HG03460 (cell line): ENCODE data around the gene RBM19.

Experiments used
- ATAC-seq: cut with Tn5 transposase; IDR thresholded peaks from one replicate; pipeline ENCODE4 v1.9.1; 2021; ENCODE audit not compliant: unreplicated experiment

The RBM19 gene

GRCh38 chr12:113889891-113890581 lies 76.1 kb downstream of the RBM19 start:
- no peak for ATAC-seq

- no peak for ATAC-seq
These were observed 77.0 kb downstream of the RBM19 start for GRCh38 chr12:113889076-113889475.

DNA sequence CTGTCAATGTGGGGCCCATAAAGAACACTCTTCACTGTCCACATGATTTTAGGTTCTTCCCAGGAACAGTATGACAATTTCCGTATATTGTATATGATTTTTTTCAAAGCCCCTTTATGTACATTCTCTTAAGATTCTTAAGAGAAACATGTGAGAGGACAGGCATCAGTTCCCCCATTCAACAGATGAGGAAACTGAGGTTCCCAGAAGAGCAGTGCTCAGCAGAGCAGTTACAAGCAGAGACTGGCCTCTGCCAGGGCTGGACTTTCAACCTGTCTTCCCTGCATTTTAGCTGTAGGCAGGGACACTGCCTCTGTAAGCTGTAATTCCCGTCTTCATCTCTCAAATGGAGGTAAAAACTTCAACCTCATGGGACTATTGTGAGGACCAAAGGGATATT lies 77.7 kb downstream of the RBM19 start:
- ATAC-seq = no peak

DNA sequence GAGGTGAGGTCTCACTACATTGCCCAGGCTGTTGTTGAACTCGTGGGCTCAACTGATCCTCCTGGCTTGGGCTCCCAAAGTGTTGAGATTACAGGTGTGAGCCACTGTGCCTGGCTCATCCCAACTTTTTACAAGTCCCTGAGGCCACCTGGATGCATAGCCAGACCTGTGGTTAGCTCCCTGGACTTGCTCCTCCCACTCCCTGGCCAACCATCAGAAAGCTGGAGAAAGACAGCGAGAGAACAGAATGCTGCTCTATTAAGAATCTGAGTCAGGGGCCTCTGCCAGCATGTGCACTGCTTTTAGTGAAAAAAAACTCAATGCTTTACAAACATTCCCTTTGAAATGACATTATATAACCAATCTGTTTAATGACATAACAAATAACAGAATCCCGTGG lies 78.2 kb downstream of the RBM19 start:
- ATAC-seq = no peak

- no peak for ATAC-seq
These were observed 79.4 kb downstream of the RBM19 start for GRCh38 chr12:113886721-113887120.

DNA sequence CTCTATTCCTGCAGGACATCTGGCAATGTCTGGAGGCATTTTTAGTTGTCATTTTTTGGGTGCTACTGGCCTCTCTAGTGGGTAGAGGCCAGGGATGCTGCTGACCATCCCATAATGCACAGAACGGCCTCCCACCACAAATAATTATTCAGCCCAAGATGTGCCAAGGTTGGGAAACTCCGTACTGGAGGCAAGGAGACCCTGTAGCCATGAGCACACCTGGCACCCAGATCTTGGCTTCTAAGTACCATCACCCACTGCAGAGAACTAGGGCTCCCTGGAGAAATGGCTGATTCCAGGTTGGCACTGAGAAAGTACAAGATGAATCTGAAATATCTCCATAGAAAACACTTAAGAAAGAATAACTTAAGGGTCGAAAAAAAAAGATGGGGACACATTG lies 81.7 kb downstream of the RBM19 start:
- no peak for ATAC-seq

GRCh38 chr12:113882690-113883089 lies 83.4 kb downstream of the RBM19 start:
- ATAC-seq = no peak

- no peak for ATAC-seq
These were observed 84.8 kb downstream of the RBM19 start for GRCh38 chr12:113880988-113881962.

GRCh38 chr12:113880326-113880725 lies 85.8 kb downstream of the RBM19 start:
- no peak for ATAC-seq

DNA sequence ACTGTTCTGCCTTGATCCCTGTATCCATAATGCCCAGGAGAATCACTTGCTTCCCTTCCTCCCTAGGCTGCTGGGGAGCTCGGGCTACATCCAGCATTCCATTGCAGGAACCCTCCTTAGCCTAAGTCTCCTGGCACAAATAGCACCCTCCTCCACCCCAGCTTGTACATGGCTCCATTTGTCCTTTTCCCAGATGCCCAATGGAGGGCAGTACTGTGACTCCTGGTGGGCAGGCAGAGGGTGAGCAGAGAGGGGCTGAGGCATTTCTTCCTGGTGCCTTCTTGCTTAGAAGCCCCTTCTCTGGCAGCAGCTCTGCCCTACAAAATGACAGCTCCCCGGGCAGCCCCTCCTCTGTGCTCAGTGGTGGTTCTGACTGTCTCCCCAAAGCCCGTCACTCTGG lies 86.5 kb downstream of the RBM19 start:
- no peak for ATAC-seq

- ATAC-seq = no peak
These were observed 88.5 kb downstream of the RBM19 start for GRCh38 chr12:113877607-113878006.

GRCh38 chr12:113876160-113876559 lies 90.0 kb downstream of the RBM19 start:
- ATAC-seq = no peak

GRCh38 chr12:113875691-113876090 lies 90.4 kb downstream of the RBM19 start:
- no peak for ATAC-seq

- no peak for ATAC-seq
These were observed 91.0 kb downstream of the RBM19 start for GRCh38 chr12:113874999-113875561.

- no peak for ATAC-seq
These were observed 91.8 kb downstream of the RBM19 start for GRCh38 chr12:113874326-113874725.

DNA sequence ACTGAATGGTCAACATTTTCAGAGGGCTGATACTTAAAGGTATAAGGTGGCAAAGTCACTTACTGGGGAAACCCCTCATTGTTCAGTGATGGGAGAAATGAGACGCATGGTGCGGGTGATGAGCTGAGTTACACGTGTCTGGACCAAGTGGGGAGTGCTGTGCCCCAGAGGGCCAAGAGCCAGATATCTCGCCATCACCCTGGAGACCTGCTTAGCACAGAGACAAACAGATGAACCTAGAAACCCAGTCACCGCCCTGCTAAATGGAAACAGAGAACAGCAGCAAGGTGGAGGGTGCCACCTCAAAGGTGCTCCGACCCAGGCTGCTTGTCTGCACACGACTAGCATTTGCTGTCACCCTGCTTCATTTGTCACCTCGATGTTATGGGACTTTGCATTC lies 92.4 kb downstream of the RBM19 start:
- no peak for ATAC-seq

DNA sequence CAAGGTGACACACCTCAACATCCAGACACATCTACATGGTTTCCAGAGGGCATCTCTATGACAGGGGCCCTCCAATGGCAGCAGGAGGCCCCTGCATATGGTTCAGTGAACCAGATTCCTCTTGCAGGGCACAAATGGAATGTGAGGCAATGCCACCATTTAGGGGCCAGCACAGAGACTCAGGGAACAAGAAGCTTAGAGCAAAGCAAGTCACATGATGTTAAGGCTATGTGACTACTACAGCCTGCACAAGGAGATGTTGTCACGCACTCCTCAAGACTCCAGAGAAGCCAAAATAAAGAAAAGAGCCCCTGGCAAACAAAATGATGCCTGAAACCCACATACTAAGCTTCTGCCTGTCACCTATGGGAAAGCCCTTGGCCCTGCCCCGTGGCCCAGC lies 95.2 kb downstream of the RBM19 start:
- ATAC-seq = no peak

GRCh38 chr12:113870035-113870434 lies 96.1 kb downstream of the RBM19 start:
- ATAC-seq = no peak

GRCh38 chr12:113868365-113868764 lies 97.8 kb downstream of the RBM19 start:
- ATAC-seq = no peak

GRCh38 chr12:113867258-113867657 lies 98.9 kb downstream of the RBM19 start:
- no peak for ATAC-seq

- ATAC-seq = no peak
These were observed 99.6 kb downstream of the RBM19 start for GRCh38 chr12:113866496-113866895.

DNA sequence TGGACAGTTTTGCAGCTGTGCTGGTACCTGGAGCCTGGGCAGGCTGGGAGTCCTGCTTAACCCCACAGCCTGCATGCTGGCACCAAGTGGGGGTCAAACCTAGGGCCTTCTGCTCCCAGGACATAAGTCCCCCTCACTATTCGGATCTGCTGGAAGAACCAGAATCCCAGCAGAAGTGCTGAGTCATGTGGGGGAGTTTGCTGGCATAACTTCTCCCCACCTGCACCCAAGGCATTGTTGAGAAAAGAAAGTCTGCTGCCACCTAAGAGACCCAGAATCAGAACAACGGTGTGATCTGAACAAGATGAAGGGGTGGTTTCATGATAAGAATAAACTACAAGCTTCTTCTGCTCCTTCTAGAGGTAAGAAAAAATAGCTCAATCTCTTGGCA lies 102.7 kb downstream of the RBM19 start:
- no peak for ATAC-seq
